ENCODE results near the gene KRTAP19-8. TPM values are rescaled to one million over a fixed set of nuclear protein-coding genes. Genes with fewer than 3 reads are reported as not detected.

Gene KRTAP19-8, protein sequence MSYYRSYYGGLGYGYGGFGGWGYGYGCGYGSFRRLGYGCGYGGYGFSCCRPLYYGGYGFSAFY
- total RNA-seq, result not detected

DNA sequence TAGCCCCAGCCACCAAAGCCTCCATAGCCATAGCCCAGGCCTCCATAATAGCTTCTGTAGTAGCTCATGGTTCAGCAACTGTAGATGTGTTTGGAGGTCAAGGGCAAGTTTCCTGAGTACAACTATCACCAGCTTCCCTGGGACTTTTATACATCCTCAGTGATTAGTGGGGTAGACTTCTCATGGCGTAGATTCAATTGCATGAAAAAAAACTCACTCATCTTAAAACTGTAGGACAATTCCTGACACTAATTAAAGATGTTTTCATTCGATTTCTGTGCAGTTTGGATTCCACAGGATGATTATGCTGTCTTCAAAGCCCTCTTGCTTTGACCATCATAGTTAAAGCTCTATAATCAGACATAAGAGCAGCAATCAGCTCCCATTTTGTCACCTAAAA lies at the start of gene KRTAP19-8:
Gene KRTAP19-8, minus strand, starts transcription at position 101 of the 400 bp plus-strand sequence. Its CDS starts 33 bp downstream, at position 68.
- CTCF ChIA-PET, result interaction anchor here (0.9 to 1.2 kb wide), 2 partner anchors 21 to 24 kb away, joined by 3 read pairs; no protein-coding TSS in a partner anchor
- TF ChIP-seq CTCF (IDR thresholded peaks at IDR 0.05), result no peak
- DNase-seq, result no peak
- ATAC-seq, result no peak
- intact Hi-C loops (cut with micrococcal nuclease), result no loop called here
- POLR2A ChIA-PET, result no interaction called here
- H3K9me3 Mint-ChIP-seq, result no peaks in the 10 kb centered on the region
- no peak within 1 kb of the TSS for H3K4me3 Mint-ChIP-seq
- no peak within 1 kb of the TSS for H3K27ac Mint-ChIP-seq
- H3K4me1 Mint-ChIP-seq (ENCODE audit: low read depth), result no peaks in the 10 kb centered on the region
- no peaks in the 10 kb centered on the region for H3K36me3 Mint-ChIP-seq (ENCODE audit: low read depth)
- peaks cover 9% of the 10 kb centered on the region for H3K27me3 Mint-ChIP-seq

DNA sequence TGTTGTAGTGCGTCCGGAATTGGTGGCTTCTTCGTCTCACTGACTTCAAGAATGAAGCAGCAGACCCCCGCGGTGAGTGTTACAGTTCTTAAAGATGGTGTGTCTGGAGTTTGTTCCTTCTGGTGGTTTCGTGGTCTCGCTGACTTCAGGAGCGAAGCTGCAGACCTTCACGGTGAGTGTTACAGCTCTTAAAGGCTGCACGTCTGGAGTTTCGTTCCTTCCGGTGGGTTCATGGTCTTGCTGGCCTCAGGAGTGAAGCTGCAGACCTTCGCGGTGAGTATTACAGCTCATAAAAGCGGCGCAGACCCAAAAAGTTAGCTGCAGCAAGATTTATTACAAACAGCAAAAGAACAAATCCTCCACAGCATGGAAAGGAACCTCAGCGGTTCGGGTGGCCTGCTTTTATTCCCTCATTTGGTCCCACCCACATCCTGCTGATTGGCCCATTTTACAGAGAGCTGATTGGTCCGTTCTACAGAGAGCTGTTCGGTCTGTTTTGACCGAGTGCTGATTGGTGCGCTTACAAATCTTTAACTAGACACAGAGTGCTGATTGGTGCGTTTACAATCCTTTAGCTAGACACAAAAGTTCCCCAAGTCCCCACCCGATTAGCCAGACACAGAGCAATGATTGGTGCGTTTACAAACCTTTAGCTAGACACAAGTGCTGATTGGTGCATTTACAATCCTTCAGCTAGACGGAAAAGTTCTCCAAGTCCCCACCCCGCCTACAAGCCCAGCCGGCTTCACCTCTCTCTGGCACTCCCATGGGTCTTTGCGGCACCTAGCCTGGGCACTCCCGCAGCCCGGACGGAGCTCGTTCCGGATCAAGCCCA lies 49.6 kb upstream of the KRTAP19-8 start:
- ATAC-seq, result no peak
- Mint-ChIP-seq H3K27ac (no peak overlapping the region), H3K4me1 (ENCODE audit: low read depth) (peaks cover 5% of the 10 kb centered on the region), H3K36me3 (ENCODE audit: low read depth) (no peaks in the 10 kb centered on the region), H3K27me3 (peaks cover 1% of the 10 kb centered on the region), H3K4me3 (peak overlapping the region; percentile 57), H3K9me3 (peaks cover 2% of the 10 kb centered on the region)
- TF ChIP-seq CTCF (IDR thresholded peaks at IDR 0.05), result no peak
- intact Hi-C loops (cut with micrococcal nuclease), result loop anchor here (5.0 to 10.0 kb wide), 4 partner anchors 103 to 1043 kb away; partner anchors contain the start of gene KRTAP27-1
- CTCF ChIA-PET, result interaction anchor here (0.7 to 2.5 kb wide), 12 partner anchors 10 to 1045 kb away, joined by 3 to 8 read pairs (median 4); no protein-coding TSS in a partner anchor
- POLR2A ChIA-PET, result interaction anchor here (0.6 to 0.7 kb wide), 2 partner anchors 7 to 30 kb away, joined by 3 read pairs; no protein-coding TSS in a partner anchor
- peak; percentile 14 for DNase-seq

DNA sequence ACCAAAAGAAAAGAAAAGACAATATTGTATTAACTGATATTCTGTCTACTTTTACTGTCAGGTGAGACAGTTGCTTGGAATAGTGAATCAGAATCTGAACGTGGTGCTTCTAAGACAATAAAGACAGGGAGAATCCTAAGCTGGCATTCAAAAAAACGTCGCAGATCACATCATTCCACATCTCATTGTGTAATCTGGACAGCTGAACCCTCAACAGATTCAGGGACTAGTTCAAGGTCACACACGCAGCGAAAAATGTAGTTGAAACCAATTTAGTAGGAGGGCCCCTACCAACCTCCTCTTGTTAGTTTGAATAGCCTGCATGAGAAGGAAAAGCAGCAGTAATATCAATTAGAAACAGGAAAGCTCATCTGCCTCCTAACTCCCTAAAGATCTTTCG lies 46.4 kb upstream of the KRTAP19-8 start:
- ATAC-seq (no peak), DNase-seq (no peak)
- Mint-ChIP-seq H3K4me3 (no peak overlapping the region), H3K9me3 (peaks cover 2% of the 10 kb centered on the region), H3K27me3 (peaks cover 3% of the 10 kb centered on the region), H3K36me3 (ENCODE audit: low read depth) (no peaks in the 10 kb centered on the region), H3K4me1 (ENCODE audit: low read depth) (peaks cover 5% of the 10 kb centered on the region), H3K27ac (no peak overlapping the region)
- TF ChIP-seq CTCF (IDR thresholded peaks at IDR 0.05), result no peak
- ChIA-PET POLR2A (interaction anchor here (0.7 kb wide), 1 partner anchor 736 kb away, joined by 3 read pairs; no protein-coding TSS in a partner anchor), CTCF (interaction anchor here (1.3 to 1.8 kb wide), 3 partner anchors 9 to 578 kb away, joined by 4 to 6 read pairs (median 4); no protein-coding TSS in a partner anchor)
- intact Hi-C loops (cut with micrococcal nuclease), result loop anchor here (5.0 to 10.0 kb wide), 4 partner anchors 100 to 1040 kb away; partner anchors contain the start of gene KRTAP27-1

DNA sequence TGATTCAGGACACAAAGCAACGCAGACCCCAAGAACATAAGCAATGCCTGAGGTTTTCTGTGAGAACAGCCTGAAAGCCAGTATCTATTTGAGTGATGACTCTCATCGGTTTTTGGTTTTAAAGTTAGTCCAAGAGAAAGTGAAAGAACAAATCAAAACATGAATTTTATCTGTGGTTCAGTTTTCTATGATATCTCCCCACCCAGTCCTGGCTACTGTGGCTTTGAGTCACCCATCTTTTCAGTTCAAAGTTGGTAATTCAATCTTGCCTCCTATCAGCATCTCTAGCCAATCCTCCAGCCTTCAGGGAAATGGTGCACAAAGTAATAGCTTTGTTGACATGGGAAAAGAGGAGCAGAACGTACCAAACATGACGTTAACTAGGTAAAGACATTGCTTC lies 40.5 kb upstream of the KRTAP19-8 start:
- ATAC-seq (peak; percentile 72), DNase-seq (peak; percentile 17)
- Mint-ChIP-seq H3K9me3 (no peaks in the 10 kb centered on the region), H3K4me3 (no peak overlapping the region), H3K4me1 (ENCODE audit: low read depth) (peaks cover 10% of the 10 kb centered on the region), H3K27me3 (peaks cover 5% of the 10 kb centered on the region), H3K27ac (no peak overlapping the region), H3K36me3 (ENCODE audit: low read depth) (no peaks in the 10 kb centered on the region)
- CTCF ChIA-PET, result interaction anchor here (1.3 kb wide), 1 partner anchor 241 kb away, joined by 3 read pairs; no protein-coding TSS in a partner anchor
- intact Hi-C loops (cut with micrococcal nuclease), result no loop called here
- TF ChIP-seq CTCF (IDR thresholded peaks at IDR 0.05), result no peak
- POLR2A ChIA-PET, result no interaction called here

DNA sequence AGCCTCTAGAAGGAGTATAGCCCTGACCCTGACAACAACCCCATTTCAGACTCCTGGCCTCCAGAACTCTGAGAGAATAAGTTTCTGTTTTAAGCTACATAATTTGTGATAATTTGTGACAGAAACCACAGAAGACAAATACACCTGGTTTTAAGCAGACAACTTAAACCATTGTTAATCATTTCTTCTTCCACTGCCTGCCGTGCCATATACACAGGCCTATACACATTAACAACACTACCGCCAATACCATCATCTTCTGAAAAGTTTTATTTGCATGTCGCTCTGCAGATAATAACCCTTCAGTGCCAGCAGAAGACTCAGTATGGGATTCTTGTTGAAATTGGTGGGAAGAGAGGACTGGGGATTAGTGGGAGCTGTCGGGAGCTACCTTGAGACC lies 39.9 kb upstream of the KRTAP19-8 start:
- no peak overlapping the region for H3K27ac Mint-ChIP-seq
- H3K9me3 Mint-ChIP-seq, result no peaks in the 10 kb centered on the region
- TF ChIP-seq CTCF (IDR thresholded peaks at IDR 0.05), result no peak
- peaks cover 10% of the 10 kb centered on the region for H3K4me1 Mint-ChIP-seq (ENCODE audit: low read depth)
- peaks cover 5% of the 10 kb centered on the region for H3K27me3 Mint-ChIP-seq
- ChIA-PET POLR2A (no interaction called here), CTCF (no interaction called here)
- DNase-seq, result no peak
- H3K4me3 Mint-ChIP-seq, result no peak overlapping the region
- intact Hi-C loops (cut with micrococcal nuclease), result no loop called here
- ATAC-seq, result no peak
- H3K36me3 Mint-ChIP-seq (ENCODE audit: low read depth), result no peaks in the 10 kb centered on the region

Data from activated CD8-positive, alpha-beta T cell treated with anti-CD3 and anti-CD28 coated beads for 36 hours (primary cell).